Right atrium auricular region (tissue), 2 donors: ENCODE results near the gene FUCA2. TPM values are rescaled to one million over a fixed set of nuclear protein-coding genes. Genes with fewer than 3 reads are reported as not detected.

Experiments
- DNase-seq: peaks from one replicate; pipeline ENCODE4 v3.0.0-alpha.2; 2019; ENCODE audit warnings: low spot score
- H3K27ac ChIP-seq, 2 donors: fragments of 200-600 bp; sonication (generic); 1 replicate in 1 of 2; 2 replicates in 1 of 2; pipeline ENCODE4 v1.5.1; 2016 to 2019
- H3K27me3 ChIP-seq, 2 donors: fragments of 200-600 bp; sonication (generic); one replicate each; pipeline versions ENCODE4 v1.5.1 to v1.6.0; 2017 to 2019
- H3K36me3 ChIP-seq: fragments of 200-600 bp; sonication (generic); one replicate; pipeline ENCODE4 v1.5.1; 2016
- H3K4me1 ChIP-seq, 2 donors: fragments of 200-600 bp; sonication (generic); one replicate each; pipeline versions ENCODE4 v1.5.1 to v1.6.0; 2017 to 2019
- H3K4me3 ChIP-seq, 2 donors: fragments of 200-600 bp; sonication (generic); 1 replicate in 1 of 2; 2 replicates in 1 of 2; pipeline ENCODE4 v1.5.1; 2017 to 2019; ENCODE audit warnings: mild to moderate bottlenecking in 1 of 2, moderate library complexity in 1 of 2
- H3K9me3 ChIP-seq, 2 donors: fragments of 200-600 bp; sonication (generic); one replicate each; pipeline ENCODE4 v1.5.1; 2019
- total RNA-seq, 2 donors: library from RNA; depleted of rRNA; stranded (reverse); fragments of >200 nt; gene quantifications; one replicate each; pipeline ENCODE4 v1.1.0, GENCODE V29; 2016
- TF ChIP-seq, protein P1 (sequence below), 2 donors: fragments of 200-600 bp; sonication (generic); IDR thresholded peaks; one replicate each; pipeline ENCODE4 v1.5.1; 2019; ENCODE audit warnings: antibody characterized with exemption in 2 of 2

The FUCA2 gene
- total RNA-seq, 2 donors from 2014 or later: 17.3 to 27.3 TPM

DNA sequence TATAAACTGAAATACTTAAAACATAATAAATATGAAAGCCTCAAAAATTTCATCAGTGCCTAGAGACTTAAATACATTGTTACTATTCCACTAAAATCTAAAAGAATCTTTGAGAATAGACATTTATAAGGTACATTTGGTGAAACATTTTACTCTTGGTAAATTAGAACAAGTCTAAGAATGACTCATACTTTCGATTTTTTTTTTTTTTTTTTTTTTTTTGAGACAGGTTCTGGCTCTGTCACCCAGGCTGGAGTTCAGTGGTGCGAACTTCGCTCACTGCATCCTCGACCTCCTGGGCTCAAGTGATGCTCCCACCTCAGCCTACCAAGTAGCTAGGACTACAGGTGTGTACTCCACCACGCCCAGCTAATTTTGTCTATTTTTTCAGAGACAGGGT, 6.4 kb downstream of the FUCA2 start:
- peaks cover 34% of the 10 kb centered on the region for H3K36me3 ChIP-seq
- H3K4me1 ChIP-seq: peaks cover 0 to 5% of the 10 kb centered on the region in 2 donors
- H3K9me3 ChIP-seq: no peaks in the 10 kb centered on the region
- H3K27ac ChIP-seq: no peak overlapping the region
- TF ChIP-seq, protein P1, sequence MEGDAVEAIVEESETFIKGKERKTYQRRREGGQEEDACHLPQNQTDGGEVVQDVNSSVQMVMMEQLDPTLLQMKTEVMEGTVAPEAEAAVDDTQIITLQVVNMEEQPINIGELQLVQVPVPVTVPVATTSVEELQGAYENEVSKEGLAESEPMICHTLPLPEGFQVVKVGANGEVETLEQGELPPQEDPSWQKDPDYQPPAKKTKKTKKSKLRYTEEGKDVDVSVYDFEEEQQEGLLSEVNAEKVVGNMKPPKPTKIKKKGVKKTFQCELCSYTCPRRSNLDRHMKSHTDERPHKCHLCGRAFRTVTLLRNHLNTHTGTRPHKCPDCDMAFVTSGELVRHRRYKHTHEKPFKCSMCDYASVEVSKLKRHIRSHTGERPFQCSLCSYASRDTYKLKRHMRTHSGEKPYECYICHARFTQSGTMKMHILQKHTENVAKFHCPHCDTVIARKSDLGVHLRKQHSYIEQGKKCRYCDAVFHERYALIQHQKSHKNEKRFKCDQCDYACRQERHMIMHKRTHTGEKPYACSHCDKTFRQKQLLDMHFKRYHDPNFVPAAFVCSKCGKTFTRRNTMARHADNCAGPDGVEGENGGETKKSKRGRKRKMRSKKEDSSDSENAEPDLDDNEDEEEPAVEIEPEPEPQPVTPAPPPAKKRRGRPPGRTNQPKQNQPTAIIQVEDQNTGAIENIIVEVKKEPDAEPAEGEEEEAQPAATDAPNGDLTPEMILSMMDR (IDR thresholded peaks at IDR 0.05): no peak
- H3K27me3 ChIP-seq: no peaks in the 10 kb centered on the region
- DNase-seq: no peak
- no peak overlapping the region for H3K4me3 ChIP-seq

DNA sequence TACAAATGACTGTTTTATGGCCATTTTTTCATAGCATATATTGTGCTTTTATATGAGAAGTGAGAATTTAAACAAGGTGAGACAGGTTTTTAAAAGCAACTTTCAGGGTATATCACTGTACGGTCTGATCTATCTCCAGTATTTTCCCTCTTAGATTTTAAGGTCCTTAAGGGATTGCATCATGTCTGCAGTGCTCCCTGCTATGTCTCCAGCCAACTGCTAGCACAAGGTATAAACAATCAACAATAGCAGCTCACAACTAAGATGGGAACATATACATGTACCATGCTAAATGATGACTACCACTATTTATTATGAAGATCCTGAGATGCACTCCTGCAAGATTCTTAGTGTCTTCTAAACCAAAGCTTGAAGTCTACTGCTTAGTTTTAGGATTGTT, 7.2 kb downstream of the FUCA2 start:
- Histone ChIP-seq H3K27ac (no peak overlapping the region), H3K4me1 (no peaks in the 10 kb centered on the region)

DNA sequence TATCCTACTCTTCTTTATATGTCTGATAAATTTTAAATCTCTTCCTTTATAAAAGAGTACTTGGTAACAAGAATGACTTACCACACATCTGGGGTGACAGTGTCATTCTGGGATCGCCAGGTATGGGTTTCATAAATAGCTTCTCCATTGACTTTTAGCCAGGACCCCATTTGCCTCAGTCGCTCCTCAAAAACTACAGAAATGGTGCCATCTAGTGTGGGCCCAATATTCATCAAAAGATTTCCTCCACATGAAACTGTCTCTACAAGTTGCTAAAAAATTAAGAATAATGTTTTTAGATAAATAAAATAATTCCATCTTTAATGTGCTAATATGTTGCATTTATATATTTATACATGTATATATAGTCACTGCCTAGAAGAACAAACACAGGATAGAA, 9.7 kb downstream of the FUCA2 start:
- Histone ChIP-seq H3K9me3 (no peaks in the 10 kb centered on the region), H3K36me3 (peaks cover 41% of the 10 kb centered on the region), H3K4me3 (no peak overlapping the region), H3K27me3 (no peaks in the 10 kb centered on the region), H3K27ac (no peak overlapping the region), H3K4me1 (no peaks in the 10 kb centered on the region)
- DNase-seq: no peak
- TF ChIP-seq, protein P1 (IDR thresholded peaks at IDR 0.05): no peak

More for the DNA sequence above, 7.2 kb downstream of the FUCA2 start:
- TF ChIP-seq, protein P1 (IDR thresholded peaks at IDR 0.05): no peak
- DNase-seq: no peak
- no peaks in the 10 kb centered on the region for H3K9me3 ChIP-seq
- peaks cover 34% of the 10 kb centered on the region for H3K36me3 ChIP-seq
- H3K27me3 ChIP-seq: no peaks in the 10 kb centered on the region
- no peak overlapping the region for H3K4me3 ChIP-seq

DNA sequence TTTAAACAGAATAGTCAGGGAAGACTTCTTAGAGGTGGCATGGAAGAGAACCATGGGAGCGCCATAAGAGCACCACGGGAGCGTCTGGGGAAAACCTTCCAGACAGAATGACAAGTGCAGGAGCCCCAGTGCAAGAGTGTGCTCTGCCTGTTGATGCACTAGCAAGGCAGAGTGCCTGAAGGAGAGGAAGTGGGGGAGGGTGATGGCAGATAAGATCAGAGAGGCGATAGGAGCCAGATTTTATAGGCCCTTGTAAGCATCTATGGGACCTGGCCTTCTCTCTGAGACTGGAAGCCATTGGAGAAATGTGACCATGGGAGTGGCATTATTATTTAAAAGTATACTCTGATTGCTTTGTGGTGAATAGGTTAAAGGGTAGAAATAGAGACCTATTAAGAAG, 13.1 kb downstream of the FUCA2 start:
- TF ChIP-seq, protein P1 (IDR thresholded peaks at IDR 0.05): no peak
- H3K4me1 ChIP-seq: no peaks in the 10 kb centered on the region
- H3K9me3 ChIP-seq: no peaks in the 10 kb centered on the region
- H3K4me3 ChIP-seq: no peak overlapping the region
- H3K27ac ChIP-seq: no peak overlapping the region
- peaks cover 33% of the 10 kb centered on the region for H3K36me3 ChIP-seq
- H3K27me3 ChIP-seq: no peaks in the 10 kb centered on the region
- DNase-seq: no peak

DNA sequence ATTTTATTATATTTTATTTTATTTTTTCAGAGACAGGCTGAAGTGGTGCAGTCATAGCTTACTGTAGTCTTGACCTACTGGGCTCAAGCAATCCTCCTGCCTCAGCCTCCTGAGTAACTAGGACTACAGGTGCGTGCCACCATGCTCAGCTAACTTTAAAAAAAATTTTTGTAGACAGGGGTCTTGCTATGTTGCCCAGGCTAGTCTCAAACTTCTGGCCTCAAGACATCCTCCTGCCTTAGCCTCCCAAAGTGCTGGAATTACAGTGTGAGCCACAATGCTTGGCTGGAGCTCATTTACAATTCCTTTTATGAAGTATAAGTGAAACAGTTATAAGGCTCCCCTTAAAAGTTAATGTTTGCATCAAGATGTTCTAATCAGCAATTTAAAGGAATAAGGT, 14.5 kb downstream of the FUCA2 start:
- TF ChIP-seq, protein P1 (IDR thresholded peaks at IDR 0.05): no peak
- Histone ChIP-seq H3K27ac (no peak overlapping the region), H3K27me3 (no peaks in the 10 kb centered on the region), H3K4me1 (no peaks in the 10 kb centered on the region), H3K9me3 (no peaks in the 10 kb centered on the region), H3K36me3 (peaks cover 33% of the 10 kb centered on the region), H3K4me3 (no peak overlapping the region)
- DNase-seq: no peak

DNA sequence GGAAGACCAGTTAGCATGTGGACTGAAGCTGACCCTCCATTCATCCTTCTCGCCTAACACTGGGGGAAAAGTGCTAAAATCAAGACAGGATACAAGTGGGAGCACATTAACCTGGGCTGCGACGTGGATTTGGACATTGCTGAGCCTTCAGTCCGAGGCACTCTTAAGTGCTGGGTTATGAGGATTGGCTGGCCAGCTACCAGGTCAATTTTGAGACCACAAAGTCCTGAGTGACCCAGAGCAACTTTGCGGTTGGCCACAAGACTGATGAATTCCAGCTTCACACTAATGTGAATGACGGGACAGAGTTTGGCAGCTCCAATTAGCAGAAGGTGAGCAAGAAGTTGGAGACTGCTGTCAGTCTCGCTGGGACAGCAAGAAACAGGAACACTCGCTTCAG, 20.7 kb downstream of the FUCA2 start:
- Histone ChIP-seq H3K9me3 (no peaks in the 10 kb centered on the region), H3K27ac (no peak overlapping the region), H3K4me3 (no peak overlapping the region), H3K4me1 (no peaks in the 10 kb centered on the region), H3K36me3 (peaks cover 11% of the 10 kb centered on the region), H3K27me3 (no peaks in the 10 kb centered on the region)
- TF ChIP-seq, protein P1 (IDR thresholded peaks at IDR 0.05): no peak
- DNase-seq: no peak
